ENCODE results near the gene RAB3C. TPM values are rescaled to one million over a fixed set of nuclear protein-coding genes. Genes with fewer than 3 reads are reported as not detected.

Gene RAB3C
- total RNA-seq, 1 experiment from 2014 or later = not detected

GRCh38 chr5:58828258-58828657, 245.4 kb downstream of the RAB3C start:
- intact Hi-C loops (cut with micrococcal nuclease) = no loop called here
- no peaks in the 10 kb centered on the region for H3K4me1 Mint-ChIP-seq (ENCODE audit: insufficient read depth, unreplicated experiment)
- H3K4me3 Mint-ChIP-seq (ENCODE audit: unreplicated experiment) = no peak overlapping the region
- H3K27ac Mint-ChIP-seq (ENCODE audit: low read depth, unreplicated experiment) = no peak overlapping the region
- no peaks in the 10 kb centered on the region for H3K36me3 Mint-ChIP-seq (ENCODE audit: insufficient read depth, unreplicated experiment)
- CTCF ChIA-PET = no interaction called here
- DNase-seq (ENCODE audit: unreplicated experiment) = no peak
- no TSS peak for BruUV-seq (replicated peaks)
- TF ChIP-seq CTCF (IDR thresholded peaks at IDR 0.05; ENCODE audit: unreplicated experiment) = no peak
- POLR2A ChIA-PET = interaction anchor here (0.7 kb wide), 1 partner anchor 1484 kb away, joined by 4 read pairs; no protein-coding TSS in a partner anchor
- H3K9me3 Mint-ChIP-seq (ENCODE audit: unreplicated experiment) = no peaks in the 10 kb centered on the region
- H3K27me3 Mint-ChIP-seq (ENCODE audit: insufficient read depth, unreplicated experiment) = peaks cover 77% of the 10 kb centered on the region

GRCh38 chr5:58834242-58835225, 251.7 kb downstream of the RAB3C start:
- H3K9me3 Mint-ChIP-seq (ENCODE audit: unreplicated experiment) = no peaks in the 10 kb centered on the region
- no peaks in the 10 kb centered on the region for H3K4me1 Mint-ChIP-seq (ENCODE audit: insufficient read depth, unreplicated experiment)
- no peak for DNase-seq (ENCODE audit: unreplicated experiment)
- POLR2A ChIA-PET = interaction anchor here (0.8 to 1.0 kb wide), 2 partner anchors 11 to 23 kb away, joined by 3 to 5 read pairs; no protein-coding TSS in a partner anchor
- no peaks in the 10 kb centered on the region for H3K36me3 Mint-ChIP-seq (ENCODE audit: insufficient read depth, unreplicated experiment)
- H3K4me3 Mint-ChIP-seq (ENCODE audit: unreplicated experiment) = no peak overlapping the region
- CTCF ChIA-PET = interaction anchor here (1.3 to 1.5 kb wide), 2 partner anchors 15 to 16 kb away, joined by 6 read pairs; no protein-coding TSS in a partner anchor
- no TSS peak for BruUV-seq (replicated peaks)
- TF ChIP-seq CTCF (IDR thresholded peaks at IDR 0.05; ENCODE audit: unreplicated experiment) = no peak
- H3K27me3 Mint-ChIP-seq (ENCODE audit: insufficient read depth, unreplicated experiment) = peaks cover 87% of the 10 kb centered on the region
- intact Hi-C loops (cut with micrococcal nuclease) = no loop called here
- H3K27ac Mint-ChIP-seq (ENCODE audit: low read depth, unreplicated experiment) = no peak overlapping the region

GRCh38 chr5:58836351-58836750, 253.5 kb downstream of the RAB3C start:
- CTCF ChIA-PET = interaction anchor here (0.5 kb wide), 1 partner anchor 949 kb away, joined by 3 read pairs; no protein-coding TSS in a partner anchor
- no peaks in the 10 kb centered on the region for H3K9me3 Mint-ChIP-seq (ENCODE audit: unreplicated experiment)
- no peak overlapping the region for H3K4me3 Mint-ChIP-seq (ENCODE audit: unreplicated experiment)
- H3K36me3 Mint-ChIP-seq (ENCODE audit: insufficient read depth, unreplicated experiment) = no peaks in the 10 kb centered on the region
- intact Hi-C loops (cut with micrococcal nuclease) = no loop called here
- no peak for DNase-seq (ENCODE audit: unreplicated experiment)
- H3K27ac Mint-ChIP-seq (ENCODE audit: low read depth, unreplicated experiment) = no peak overlapping the region
- POLR2A ChIA-PET = no interaction called here
- no peak for TF ChIP-seq CTCF (IDR thresholded peaks at IDR 0.05; ENCODE audit: unreplicated experiment)
- H3K27me3 Mint-ChIP-seq (ENCODE audit: insufficient read depth, unreplicated experiment) = peaks cover 87% of the 10 kb centered on the region
- no peaks in the 10 kb centered on the region for H3K4me1 Mint-ChIP-seq (ENCODE audit: insufficient read depth, unreplicated experiment)
- BruUV-seq (replicated peaks) = no TSS peak

- no TSS peak for BruUV-seq (replicated peaks)
- CTCF ChIA-PET = interaction anchor here (0.9 to 2.1 kb wide), 2 partner anchors 14 to 361 kb away, joined by 3 to 4 read pairs; no protein-coding TSS in a partner anchor
- Mint-ChIP-seq H3K4me1 (ENCODE audit: insufficient read depth, unreplicated experiment) (no peaks in the 10 kb centered on the region), H3K4me3 (ENCODE audit: unreplicated experiment) (no peak overlapping the region), H3K9me3 (ENCODE audit: unreplicated experiment) (no peaks in the 10 kb centered on the region), H3K27ac (ENCODE audit: low read depth, unreplicated experiment) (no peak overlapping the region), H3K36me3 (ENCODE audit: insufficient read depth, unreplicated experiment) (no peaks in the 10 kb centered on the region), H3K27me3 (ENCODE audit: insufficient read depth, unreplicated experiment) (peaks cover 91% of the 10 kb centered on the region)
- DNase-seq (ENCODE audit: unreplicated experiment) = no peak
- intact Hi-C loops (cut with micrococcal nuclease) = no loop called here
- POLR2A ChIA-PET = no interaction called here
- TF ChIP-seq CTCF (IDR thresholded peaks at IDR 0.05; ENCODE audit: unreplicated experiment) = no peak
Observed at GRCh38 chr5:58838729-58839128, 255.9 kb downstream of the RAB3C start.
